GM18511 (cell line): ENCODE data around the gene HSD11B2.

Experiments used
- ATAC-seq: cut with Tn5 transposase; IDR thresholded peaks from one replicate; pipeline ENCODE4 v1.9.1; 2021; ENCODE audit warnings: mild to moderate bottlenecking, moderate library complexity; ENCODE audit not compliant: unreplicated experiment

Gene HSD11B2

GRCh38 chr16:67430977-67431774 lies at the start of gene HSD11B2:
TSS of gene HSD11B2 (plus strand) at chr16:67431121. CDS start at chr16:67431249, 128 bp downstream.
- ATAC-seq, result no peak

GRCh38 chr16:67383284-67383683 lies 47.6 kb upstream of the HSD11B2 start:
- ATAC-seq, result no peak

DNA sequence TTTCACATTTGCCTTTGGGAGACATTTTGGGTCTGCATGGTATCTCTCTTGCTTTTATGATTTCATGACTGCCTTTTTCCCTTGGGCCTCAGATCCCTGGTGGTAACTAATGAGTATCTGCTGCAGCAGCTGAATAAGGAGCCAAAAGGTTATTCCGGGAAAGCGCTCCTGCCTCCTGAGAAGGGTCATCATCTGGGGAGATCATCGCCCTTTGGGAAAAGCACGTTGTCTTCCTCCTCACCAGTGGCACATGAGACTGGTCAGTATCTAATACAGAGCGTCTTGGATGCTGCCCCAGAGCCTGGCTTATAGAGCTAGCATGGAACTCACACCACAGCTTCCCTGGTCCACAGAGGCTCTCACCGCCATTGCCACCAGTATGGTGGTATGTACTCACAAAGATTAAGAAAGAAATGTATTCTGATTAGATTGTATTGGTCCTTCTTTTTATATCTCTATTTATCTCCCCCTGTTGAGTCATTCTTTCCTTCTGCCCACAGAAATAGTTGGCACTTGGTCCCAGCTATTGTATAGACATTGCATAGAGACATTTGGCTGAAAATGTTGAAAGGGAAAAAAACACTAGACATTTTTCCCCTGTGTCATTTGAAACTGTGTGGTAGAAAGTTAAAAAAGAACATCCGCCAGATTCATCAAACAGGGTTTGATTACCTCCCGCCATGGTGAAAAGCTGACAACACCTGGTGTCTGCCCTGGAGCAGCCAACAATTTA lies 46.0 kb upstream of the HSD11B2 start:
- ATAC-seq, result no peak

DNA sequence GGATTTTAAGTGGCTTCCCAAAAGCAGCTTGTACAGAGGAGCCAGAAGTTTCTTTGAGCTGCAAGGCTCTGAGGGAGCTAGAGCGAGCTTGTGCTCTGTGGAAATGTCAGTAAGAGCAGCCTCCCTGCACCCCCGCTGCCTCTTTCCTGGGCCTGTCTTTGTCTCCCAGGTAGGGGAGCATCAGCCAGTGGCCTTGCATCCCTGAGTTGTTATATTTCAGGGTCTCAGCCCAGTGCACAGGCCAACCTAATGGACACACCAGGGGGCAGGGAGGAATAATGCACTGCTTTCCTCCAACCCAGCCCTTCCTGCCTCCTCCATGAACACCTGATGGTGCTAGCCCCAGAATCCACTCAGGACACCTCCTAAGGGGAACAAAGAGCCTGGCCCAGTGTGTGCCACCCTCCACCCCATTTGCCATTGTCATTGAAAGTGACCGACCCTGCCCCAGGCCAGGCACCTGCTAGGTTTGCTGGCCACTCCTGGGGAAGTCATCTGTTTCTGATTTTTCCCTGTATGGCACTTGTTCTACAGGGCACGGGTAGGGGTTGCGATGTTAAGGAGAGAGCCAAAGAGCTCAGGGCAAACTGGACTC lies 44.0 kb upstream of the HSD11B2 start:
- ATAC-seq, result no peak

- no peak for ATAC-seq
Observed at GRCh38 chr16:67387479-67388079, 43.3 kb upstream of the HSD11B2 start.

GRCh38 chr16:67388191-67388590 lies 42.7 kb upstream of the HSD11B2 start:
- ATAC-seq, result no peak

DNA sequence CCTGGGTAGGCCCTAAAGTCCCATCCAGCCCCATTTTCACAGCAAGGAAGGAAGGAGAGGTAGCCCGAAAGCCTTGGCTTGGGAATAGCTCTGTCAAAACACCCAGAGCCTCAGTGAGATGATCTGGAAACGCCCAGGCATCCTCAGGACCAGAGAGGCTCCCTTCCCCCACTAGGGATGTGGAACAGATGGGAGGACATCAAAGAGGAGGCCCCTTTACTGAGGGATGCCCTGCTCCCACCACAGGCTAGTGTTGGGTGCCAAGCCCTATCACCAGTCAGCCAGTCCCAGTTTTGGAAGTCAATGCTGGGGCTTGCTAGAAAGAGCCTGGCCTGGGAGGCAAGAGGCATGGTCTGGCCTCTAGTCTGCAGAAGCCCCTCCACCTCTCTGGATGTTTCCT lies 42.3 kb upstream of the HSD11B2 start:
- ATAC-seq, result no peak

DNA sequence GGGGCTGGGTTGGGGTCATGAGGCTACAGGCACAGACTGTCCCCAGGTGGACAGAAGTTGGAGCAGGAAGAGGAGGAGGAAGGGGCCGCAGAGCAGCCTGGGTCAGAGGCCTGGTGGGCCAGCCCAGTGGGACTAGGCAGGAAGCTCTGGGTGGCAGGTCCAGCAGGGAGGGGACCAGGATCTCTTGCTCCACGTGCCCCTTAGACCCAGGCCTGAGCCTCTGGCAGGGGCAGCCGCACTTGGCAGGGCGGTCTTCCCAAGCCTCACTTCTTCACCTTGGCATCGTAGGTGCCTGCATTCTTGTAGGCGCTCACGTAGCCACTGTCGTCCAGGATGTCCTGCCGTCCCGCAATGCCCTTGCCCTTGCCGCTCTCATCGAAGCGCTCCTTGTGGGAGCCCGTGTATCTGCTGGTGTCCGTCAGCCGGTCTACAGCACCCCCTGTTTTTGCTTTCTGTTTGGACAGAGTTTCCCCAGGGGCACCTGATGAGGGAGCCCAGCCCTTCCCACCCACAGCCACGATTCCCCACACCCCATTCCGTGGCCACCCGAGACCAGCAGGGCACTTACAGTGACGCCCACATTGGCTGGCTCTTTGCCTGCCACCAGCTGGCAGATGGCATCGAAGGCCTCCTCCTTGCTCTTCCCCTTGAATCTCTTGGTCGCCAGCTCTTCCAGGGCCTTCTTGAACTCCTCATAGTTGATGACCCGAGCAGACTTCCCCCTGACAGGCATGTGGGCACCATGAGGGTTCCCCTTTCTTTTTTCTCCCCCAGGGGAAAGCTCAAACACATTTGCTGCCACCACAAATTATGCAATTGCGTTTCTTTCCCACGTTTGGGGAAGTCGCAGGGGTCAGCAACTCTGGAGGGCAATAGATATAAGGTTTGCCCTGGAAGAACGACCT lies 40.8 kb upstream of the HSD11B2 start:
- no peak for ATAC-seq

DNA sequence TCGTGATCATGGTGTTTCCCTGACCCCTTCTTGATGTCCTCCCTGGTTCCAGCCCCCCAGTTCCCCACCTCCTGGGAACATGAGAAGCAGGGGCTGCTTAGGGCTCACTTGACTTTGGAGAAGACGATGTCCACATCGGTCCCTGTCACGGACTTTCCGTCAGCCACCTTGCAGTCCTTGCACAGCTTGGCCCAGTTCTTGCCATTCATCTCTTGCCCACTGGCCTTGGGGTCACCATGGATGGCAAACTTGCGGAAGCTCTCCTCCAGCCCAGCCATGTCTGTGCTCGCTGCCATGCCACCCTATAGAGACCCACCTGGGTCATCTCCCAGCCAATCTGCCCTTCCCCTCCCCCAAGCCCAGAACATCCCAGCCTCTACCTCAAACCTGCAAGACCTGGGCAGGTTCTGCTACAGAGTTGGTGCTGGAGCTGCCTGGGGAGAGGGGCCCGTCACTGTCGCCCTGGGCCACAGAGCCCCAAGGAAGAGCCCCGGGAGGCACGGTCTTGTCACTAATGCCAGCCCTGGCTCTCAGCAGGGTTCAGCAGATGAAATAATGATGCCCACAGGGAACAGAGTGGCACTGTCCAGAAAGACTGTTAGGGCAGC lies 40.0 kb upstream of the HSD11B2 start:
- ATAC-seq, result no peak

DNA sequence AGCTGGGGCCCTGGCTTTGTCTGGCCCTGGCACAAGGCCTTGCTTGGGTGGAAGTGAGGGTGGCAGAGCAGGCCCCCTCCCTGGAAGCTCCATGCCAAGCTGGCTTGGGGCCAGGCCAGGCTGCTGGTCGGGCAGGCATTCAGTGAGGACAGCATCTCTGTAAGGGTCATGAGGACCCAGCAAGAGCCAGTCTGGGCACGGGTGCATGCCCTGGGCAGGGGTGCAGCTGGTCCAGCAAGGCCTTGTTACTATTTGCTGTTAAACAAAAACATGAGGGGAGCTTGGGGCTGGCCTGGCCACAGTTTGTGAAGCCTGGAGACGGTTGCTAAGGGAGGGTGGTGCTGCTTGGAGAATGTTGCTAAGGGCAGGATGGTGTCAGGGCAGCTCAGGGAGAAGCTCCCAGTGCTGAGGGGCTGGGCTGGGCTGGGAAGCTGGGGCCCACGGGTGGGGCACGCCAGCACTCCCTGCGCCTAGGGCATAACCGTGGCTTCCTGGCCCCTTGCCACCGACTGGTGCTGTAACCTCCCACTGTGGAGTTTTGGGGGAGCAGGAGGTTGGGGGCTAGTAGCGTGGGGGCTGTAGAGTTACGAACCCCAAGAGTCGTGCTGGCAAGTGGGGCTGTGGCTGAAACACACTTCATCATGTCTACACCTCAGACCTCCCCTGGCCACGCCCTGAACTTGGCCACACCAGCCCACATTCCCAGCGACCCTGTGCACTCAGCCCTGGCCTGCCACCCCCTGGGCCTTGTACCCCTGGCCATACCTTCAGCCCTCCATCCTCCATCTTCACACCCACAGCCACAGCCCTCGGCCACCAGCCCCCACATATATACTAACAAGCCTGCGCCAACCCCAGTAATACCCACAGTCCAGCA lies 39.3 kb upstream of the HSD11B2 start:
- no peak for ATAC-seq

DNA sequence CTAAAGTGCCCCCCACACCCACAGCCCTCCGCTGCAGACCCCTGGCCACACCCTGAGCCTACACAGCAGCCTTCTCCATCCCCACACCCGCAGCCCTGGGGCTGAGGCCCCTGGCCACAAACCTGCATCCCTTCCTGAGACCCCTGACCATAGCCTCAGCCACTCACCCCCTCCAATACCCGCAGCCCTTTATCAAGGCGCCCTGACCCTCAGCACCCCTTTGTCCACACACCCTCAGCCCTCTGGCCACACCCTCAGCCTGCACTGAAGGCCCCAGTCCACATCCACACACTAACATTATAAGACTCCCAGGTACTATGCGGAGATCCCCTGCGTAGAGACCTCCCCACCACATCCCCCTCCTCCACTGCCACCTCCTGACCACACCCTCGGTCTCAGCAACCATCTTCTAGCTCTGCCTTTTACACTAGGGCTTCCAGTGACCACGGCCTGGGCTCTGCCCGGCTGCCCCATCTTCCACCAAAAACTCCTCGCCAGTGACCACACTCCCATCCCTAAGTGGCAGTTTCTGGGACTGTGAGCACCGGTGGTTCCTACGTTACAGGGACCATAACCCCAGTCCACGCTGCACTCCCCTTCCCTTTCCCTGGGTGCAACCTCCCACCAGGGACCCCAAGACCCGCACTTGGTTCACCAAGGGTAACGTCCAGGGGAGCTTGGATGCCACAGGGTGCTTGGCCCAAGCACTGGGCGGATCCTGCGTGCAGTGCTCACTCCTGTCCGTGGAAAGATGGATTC lies 38.4 kb upstream of the HSD11B2 start:
- no peak for ATAC-seq

GRCh38 chr16:67393111-67393787 lies 37.7 kb upstream of the HSD11B2 start, which contains the start of gene TPPP3:
TSS of gene TPPP3 (minus strand) at chr16:67393498. CDS start at chr16:67391111, 2,387 bp downstream.
- no peak for ATAC-seq

GRCh38 chr16:67393788-67394154 lies 37.1 kb upstream of the HSD11B2 start:
- no peak for ATAC-seq

DNA sequence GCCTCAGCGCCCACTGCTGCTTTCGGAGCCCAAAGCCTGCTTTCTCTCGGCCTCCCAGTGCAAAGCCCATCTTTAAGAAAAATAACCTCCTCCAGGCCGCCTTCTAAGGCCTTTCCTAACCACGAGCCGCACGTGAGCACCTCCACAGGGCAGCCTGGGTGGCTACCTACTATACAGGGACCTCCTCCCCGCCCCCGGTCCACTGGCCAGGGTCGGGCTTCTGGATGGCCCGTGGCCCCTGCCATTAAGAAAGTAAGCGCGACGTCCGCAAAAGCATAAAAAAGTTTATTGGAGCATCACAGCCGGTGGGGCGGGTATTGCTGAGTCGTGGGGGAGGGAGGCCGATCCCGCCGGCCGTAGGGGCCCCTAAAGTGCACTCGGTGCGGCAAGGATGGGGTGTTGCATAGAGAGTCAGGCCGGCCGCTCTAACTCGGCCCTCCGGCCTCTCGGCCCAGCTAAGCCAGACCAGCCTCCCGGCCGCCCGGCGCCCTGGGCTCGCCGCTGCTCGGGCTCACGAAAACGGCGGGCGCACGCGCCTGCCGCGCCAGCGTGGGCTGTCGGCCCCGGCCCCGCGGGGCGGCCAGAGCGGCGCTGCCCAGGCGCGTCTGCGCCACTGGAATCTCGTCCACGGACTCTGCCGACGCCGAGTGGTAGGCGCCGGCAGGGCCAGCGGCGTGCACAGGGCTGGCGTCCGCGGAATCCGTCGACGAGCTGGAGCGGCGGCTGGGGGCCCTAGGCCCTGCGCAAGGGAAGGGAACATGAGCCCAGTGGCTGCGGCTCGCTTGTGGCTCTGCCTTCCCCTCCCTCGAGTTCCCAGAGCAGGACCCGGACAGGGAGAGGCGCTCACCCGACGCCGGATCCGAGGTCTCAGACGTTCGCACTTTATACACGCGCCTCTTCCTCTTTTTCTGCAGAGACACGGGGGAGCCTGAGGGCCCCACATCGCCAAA lies 36.5 kb upstream of the HSD11B2 start:
- ATAC-seq, result no peak

DNA sequence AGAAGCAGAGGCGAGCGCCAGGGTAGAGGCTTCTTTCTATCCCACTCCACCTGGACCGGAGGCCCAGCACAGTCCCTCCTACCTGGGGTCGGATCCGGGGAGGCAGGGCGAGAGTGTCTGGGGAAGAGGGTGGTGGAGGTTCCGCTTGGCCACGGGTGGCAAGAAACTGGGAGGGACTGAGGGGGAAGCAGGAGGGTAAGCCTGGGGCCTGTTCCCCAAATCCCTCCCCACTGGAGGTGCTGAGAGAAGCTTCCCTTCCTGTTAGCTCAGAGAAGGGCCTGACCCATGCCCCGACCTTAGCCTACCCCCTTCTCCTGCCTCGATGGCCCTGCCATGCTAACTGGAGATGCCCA lies 35.8 kb upstream of the HSD11B2 start:
- no peak for ATAC-seq

- ATAC-seq, result no peak
Observed at GRCh38 chr16:67395458-67396158, 35.3 kb upstream of the HSD11B2 start.
